Neuron (in vitro differentiated cells): ENCODE measurements around the gene HOXC6.

Experiments
- H2AFZ ChIP-seq: one replicate; pipeline ENCODE4 v1.6.1; 2013; ENCODE audit warnings: low read depth, mild to moderate bottlenecking, inconsistent platforms, low read length, moderate library complexity
- H3K27me3 ChIP-seq: one replicate; pipeline ENCODE4 v1.6.1; 2013; ENCODE audit warnings: low read length; ENCODE audit not compliant: insufficient read depth
- H3K36me3 ChIP-seq: one replicate; pipeline ENCODE4 v1.6.1; 2013; ENCODE audit warnings: low read length; ENCODE audit not compliant: insufficient read depth
- H3K4me1 ChIP-seq: one replicate; pipeline ENCODE4 v1.6.1; 2013; ENCODE audit warnings: low read length; ENCODE audit not compliant: insufficient read depth
- H3K4me3 ChIP-seq: 2 replicates; pipeline ENCODE4 v1.5.1; 2013; ENCODE audit warnings: mild to moderate bottlenecking, low read length, moderate library complexity
- H3K9me3 ChIP-seq: one replicate; pipeline ENCODE4 v1.6.1; 2013; ENCODE audit warnings: low read length

The HOXC6 gene

GRCh38 chr12:54053751-54054741 is 25.8 kb downstream of the HOXC6 start, which contains the start of gene HOXC4:
TSS of gene HOXC4 (plus strand) at chr12:54053835. CDS start at chr12:54053923, 88 bp downstream.
- Histone ChIP-seq H2AFZ (peak within 1 kb of the TSS; percentile 68), H3K27me3 (peaks cover 97% of the 10 kb centered on the region), H3K4me3 (peak within 1 kb of the TSS; percentile 40), H3K36me3 (no peaks in the 10 kb centered on the region), H3K4me1 (peaks cover 2% of the 10 kb centered on the region), H3K9me3 (no peaks in the 10 kb centered on the region)

GRCh38 chr12:54054742-54055194 is 26.5 kb downstream of the HOXC6 start:
- H3K4me1 ChIP-seq = peaks cover 2% of the 10 kb centered on the region
- no peak overlapping the region for H2AFZ ChIP-seq
- H3K9me3 ChIP-seq = no peaks in the 10 kb centered on the region
- no peak overlapping the region for H3K4me3 ChIP-seq
- H3K36me3 ChIP-seq = no peaks in the 10 kb centered on the region
- peaks cover 97% of the 10 kb centered on the region for H3K27me3 ChIP-seq

- no peaks in the 10 kb centered on the region for H3K9me3 ChIP-seq
- no peak overlapping the region for H3K4me3 ChIP-seq
- peaks cover 2% of the 10 kb centered on the region for H3K4me1 ChIP-seq
- H2AFZ ChIP-seq = no peak overlapping the region
- H3K36me3 ChIP-seq = no peaks in the 10 kb centered on the region
- H3K27me3 ChIP-seq = peaks cover 97% of the 10 kb centered on the region
These were observed 27.3 kb downstream of the HOXC6 start for GRCh38 chr12:54055552-54055951.

- no peak overlapping the region for H3K4me3 ChIP-seq
- peaks cover 2% of the 10 kb centered on the region for H3K9me3 ChIP-seq
- H3K27me3 ChIP-seq = peaks cover 97% of the 10 kb centered on the region
- no peak overlapping the region for H2AFZ ChIP-seq
- H3K36me3 ChIP-seq = no peaks in the 10 kb centered on the region
- peaks cover 2% of the 10 kb centered on the region for H3K4me1 ChIP-seq
These were observed 27.9 kb downstream of the HOXC6 start for GRCh38 chr12:54056110-54056509.

GRCh38 chr12:54058128-54058768 is 30.0 kb downstream of the HOXC6 start:
- Histone ChIP-seq H3K9me3 (peaks cover 2% of the 10 kb centered on the region), H3K27me3 (peaks cover 97% of the 10 kb centered on the region), H2AFZ (no peak overlapping the region), H3K4me1 (peaks cover 2% of the 10 kb centered on the region), H3K36me3 (no peaks in the 10 kb centered on the region), H3K4me3 (no peak overlapping the region)

- no peak overlapping the region for H2AFZ ChIP-seq
- H3K4me1 ChIP-seq = no peaks in the 10 kb centered on the region
- H3K4me3 ChIP-seq = no peak overlapping the region
These were observed 31.4 kb downstream of the HOXC6 start for GRCh38 chr12:54059668-54060067.

GRCh38 chr12:54060174-54060974 is 32.1 kb downstream of the HOXC6 start:
- no peaks in the 10 kb centered on the region for H3K4me1 ChIP-seq
- peaks cover 86% of the 10 kb centered on the region for H3K27me3 ChIP-seq
- no peaks in the 10 kb centered on the region for H3K36me3 ChIP-seq
- peaks cover 2% of the 10 kb centered on the region for H3K9me3 ChIP-seq
- no peak overlapping the region for H3K4me3 ChIP-seq
- H2AFZ ChIP-seq = no peak overlapping the region

More at GRCh38 chr12:54059668-54060067, 31.4 kb downstream of the HOXC6 start:
- Histone ChIP-seq H3K36me3 (no peaks in the 10 kb centered on the region), H3K27me3 (peaks cover 92% of the 10 kb centered on the region), H3K9me3 (peaks cover 2% of the 10 kb centered on the region)

GRCh38 chr12:54060975-54061778 is 32.9 kb downstream of the HOXC6 start:
- Histone ChIP-seq H3K4me3 (no peak overlapping the region), H3K4me1 (no peaks in the 10 kb centered on the region), H3K27me3 (peaks cover 86% of the 10 kb centered on the region), H2AFZ (no peak overlapping the region), H3K9me3 (peaks cover 2% of the 10 kb centered on the region), H3K36me3 (no peaks in the 10 kb centered on the region)

- H3K36me3 ChIP-seq = no peaks in the 10 kb centered on the region
- no peak overlapping the region for H3K4me3 ChIP-seq
- H3K27me3 ChIP-seq = peaks cover 47% of the 10 kb centered on the region
- H3K4me1 ChIP-seq = no peaks in the 10 kb centered on the region
- peaks cover 2% of the 10 kb centered on the region for H3K9me3 ChIP-seq
- no peak overlapping the region for H2AFZ ChIP-seq
These were observed 37.4 kb downstream of the HOXC6 start for GRCh38 chr12:54065677-54066076.

- Histone ChIP-seq H3K36me3 (no peaks in the 10 kb centered on the region), H3K4me1 (no peaks in the 10 kb centered on the region), H2AFZ (no peak overlapping the region), H3K27me3 (peaks cover 40% of the 10 kb centered on the region), H3K4me3 (no peak overlapping the region), H3K9me3 (no peaks in the 10 kb centered on the region)
These were observed 38.2 kb downstream of the HOXC6 start for GRCh38 chr12:54066408-54066807.

GRCh38 chr12:54068418-54069070 is 40.3 kb downstream of the HOXC6 start:
- Histone ChIP-seq H3K36me3 (no peaks in the 10 kb centered on the region), H3K4me1 (no peaks in the 10 kb centered on the region), H3K9me3 (no peaks in the 10 kb centered on the region), H2AFZ (no peak overlapping the region), H3K4me3 (no peak overlapping the region), H3K27me3 (peaks cover 21% of the 10 kb centered on the region)

GRCh38 chr12:54071942-54072341 is 43.7 kb downstream of the HOXC6 start:
- H2AFZ ChIP-seq = no peak overlapping the region
- H3K36me3 ChIP-seq = no peaks in the 10 kb centered on the region
- peaks cover 24% of the 10 kb centered on the region for H3K27me3 ChIP-seq
- no peak overlapping the region for H3K4me3 ChIP-seq
- no peaks in the 10 kb centered on the region for H3K9me3 ChIP-seq
- H3K4me1 ChIP-seq = no peaks in the 10 kb centered on the region
